Hepatocyte (in vitro differentiated cells): ENCODE results near the gene IKZF3.

Experiments used
- EZH2 ChIP-seq: fragments of 200-600 bp; sonication (generic); IDR thresholded peaks from 2 replicates; pipeline ENCODE4 v1.6.1; 2016; ENCODE audit warnings: antibody characterized with exemption, mild to moderate bottlenecking, borderline replicate concordance
- TF ChIP-seq, protein P1 (sequence below): fragments of 200-600 bp; sonication (generic); IDR thresholded peaks from 2 replicates; pipeline ENCODE4 v1.5.1; 2016; ENCODE audit warnings: antibody characterized with exemption, mild to moderate bottlenecking; ENCODE audit not compliant: poor library complexity

GRCh38 chr17:39755554-39756379, 108.3 kb downstream of the IKZF3 start:
- TF ChIP-seq, protein P1, sequence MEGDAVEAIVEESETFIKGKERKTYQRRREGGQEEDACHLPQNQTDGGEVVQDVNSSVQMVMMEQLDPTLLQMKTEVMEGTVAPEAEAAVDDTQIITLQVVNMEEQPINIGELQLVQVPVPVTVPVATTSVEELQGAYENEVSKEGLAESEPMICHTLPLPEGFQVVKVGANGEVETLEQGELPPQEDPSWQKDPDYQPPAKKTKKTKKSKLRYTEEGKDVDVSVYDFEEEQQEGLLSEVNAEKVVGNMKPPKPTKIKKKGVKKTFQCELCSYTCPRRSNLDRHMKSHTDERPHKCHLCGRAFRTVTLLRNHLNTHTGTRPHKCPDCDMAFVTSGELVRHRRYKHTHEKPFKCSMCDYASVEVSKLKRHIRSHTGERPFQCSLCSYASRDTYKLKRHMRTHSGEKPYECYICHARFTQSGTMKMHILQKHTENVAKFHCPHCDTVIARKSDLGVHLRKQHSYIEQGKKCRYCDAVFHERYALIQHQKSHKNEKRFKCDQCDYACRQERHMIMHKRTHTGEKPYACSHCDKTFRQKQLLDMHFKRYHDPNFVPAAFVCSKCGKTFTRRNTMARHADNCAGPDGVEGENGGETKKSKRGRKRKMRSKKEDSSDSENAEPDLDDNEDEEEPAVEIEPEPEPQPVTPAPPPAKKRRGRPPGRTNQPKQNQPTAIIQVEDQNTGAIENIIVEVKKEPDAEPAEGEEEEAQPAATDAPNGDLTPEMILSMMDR = no peak
- TF ChIP-seq EZH2 = no peak
